GM19372 (cell line): ENCODE results near the gene CAMSAP2.

Source experiments
- ATAC-seq: cut with Tn5 transposase; IDR thresholded peaks from one replicate; pipeline ENCODE4 v1.9.1; 2021; ENCODE audit warnings: mild to moderate bottlenecking, low read depth, moderate library complexity; ENCODE audit not compliant: unreplicated experiment

CAMSAP2 gene

GRCh38 chr1:200873671-200874397 lies 135.1 kb downstream of the CAMSAP2 start:
- no peak for ATAC-seq

- no peak for ATAC-seq
These were observed 136.0 kb downstream of the CAMSAP2 start for GRCh38 chr1:200874694-200875093.

GRCh38 chr1:200875416-200875815 lies 136.7 kb downstream of the CAMSAP2 start:
- ATAC-seq, result no peak

GRCh38 chr1:200877010-200877409 lies 138.3 kb downstream of the CAMSAP2 start:
- ATAC-seq, result no peak

DNA sequence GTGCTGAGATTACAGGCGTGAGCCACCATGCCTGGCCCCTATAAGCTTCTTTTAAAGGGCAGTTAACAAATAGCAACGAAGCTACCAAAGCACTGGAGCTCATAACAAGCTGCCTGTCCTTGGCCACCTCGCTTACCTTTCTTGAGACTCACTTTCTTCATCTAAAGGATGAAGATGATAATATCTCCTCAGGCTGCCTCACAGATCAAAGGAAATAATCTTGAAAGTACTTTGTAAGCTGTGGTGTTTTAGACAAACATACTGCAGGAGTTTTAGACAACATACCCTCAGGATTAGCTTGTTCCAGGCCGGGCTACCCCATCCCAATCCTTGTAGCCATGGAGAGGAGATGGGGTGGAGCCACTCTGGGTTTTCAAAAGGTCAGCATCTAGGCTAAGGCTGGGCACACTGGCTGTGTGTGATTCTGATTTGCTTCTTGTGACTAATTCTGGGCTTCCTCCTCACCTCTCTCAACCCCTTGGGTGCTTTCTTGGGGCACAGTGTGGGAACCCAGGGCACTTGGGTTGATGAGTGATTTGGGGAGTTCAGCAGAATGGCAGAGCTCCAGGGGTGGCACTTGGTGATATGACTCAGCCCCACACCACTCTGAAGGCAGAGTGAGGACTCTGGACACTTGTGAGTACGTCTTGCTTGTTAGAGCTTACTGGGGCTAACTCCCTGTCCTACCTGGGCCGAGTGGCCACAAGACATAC lies 139.3 kb downstream of the CAMSAP2 start:
- ATAC-seq, result no peak

DNA sequence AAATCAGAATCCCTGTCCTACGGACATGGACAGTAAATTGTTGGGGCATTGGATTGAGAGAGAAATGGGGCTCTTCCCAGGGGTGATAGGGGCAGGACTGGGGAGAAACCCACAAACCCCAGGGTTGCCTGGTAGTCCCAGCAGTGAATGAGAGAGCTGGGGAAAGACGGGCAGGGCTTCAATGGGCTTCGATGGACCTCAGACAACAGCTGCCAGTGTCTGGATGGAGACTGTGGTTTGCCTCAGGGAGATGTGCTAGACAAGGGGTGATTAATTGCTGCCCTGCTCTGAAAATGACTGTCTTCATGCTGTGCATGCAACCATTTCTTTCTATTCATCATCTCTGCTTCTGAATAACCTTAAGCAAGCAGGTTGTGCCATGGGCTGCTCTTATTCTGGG lies 141.5 kb downstream of the CAMSAP2 start:
- no peak for ATAC-seq

DNA sequence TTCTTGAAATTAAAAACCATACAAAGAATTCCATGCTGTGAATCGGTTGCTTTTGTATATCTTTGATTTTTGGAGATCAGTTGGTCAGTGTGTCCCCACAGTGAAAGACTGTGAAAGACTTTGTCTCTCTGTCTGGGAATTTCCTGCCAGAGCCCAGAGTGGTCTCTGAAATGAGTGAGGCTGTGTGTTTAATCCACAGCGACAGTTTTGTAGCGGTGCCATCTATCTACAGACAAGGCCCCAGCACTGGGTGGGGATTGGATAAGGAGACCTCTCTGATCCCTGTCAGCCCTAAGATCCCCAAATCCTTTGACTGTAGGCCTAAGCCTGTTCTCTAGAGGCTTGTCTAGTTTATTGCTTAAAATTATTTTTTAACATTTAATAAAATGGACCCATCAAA lies 144.4 kb downstream of the CAMSAP2 start:
- ATAC-seq, result no peak

- ATAC-seq, result no peak
These were observed 147.1 kb downstream of the CAMSAP2 start for GRCh38 chr1:200885623-200886402.

- ATAC-seq, result no peak
These were observed 147.9 kb downstream of the CAMSAP2 start for GRCh38 chr1:200886594-200886993.

DNA sequence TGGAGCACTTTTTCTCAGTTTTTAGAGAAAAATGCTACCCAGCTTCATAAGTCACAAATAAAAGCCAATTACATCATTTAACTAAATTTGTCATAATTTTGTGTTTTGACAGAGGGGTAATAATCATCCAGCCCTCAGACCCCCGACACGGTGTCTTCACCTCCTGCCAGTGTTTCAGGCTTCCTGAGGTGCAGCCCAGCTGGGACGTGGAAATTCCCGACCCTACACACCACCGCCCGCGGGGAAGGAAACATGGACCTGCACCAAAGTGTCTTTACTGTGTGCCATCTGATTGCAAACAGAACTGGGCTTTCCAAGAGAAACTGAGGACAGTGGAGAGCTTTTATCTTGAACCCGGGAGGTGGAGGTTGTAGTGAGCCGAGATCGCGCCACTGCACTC lies 148.3 kb downstream of the CAMSAP2 start:
- ATAC-seq, result no peak

DNA sequence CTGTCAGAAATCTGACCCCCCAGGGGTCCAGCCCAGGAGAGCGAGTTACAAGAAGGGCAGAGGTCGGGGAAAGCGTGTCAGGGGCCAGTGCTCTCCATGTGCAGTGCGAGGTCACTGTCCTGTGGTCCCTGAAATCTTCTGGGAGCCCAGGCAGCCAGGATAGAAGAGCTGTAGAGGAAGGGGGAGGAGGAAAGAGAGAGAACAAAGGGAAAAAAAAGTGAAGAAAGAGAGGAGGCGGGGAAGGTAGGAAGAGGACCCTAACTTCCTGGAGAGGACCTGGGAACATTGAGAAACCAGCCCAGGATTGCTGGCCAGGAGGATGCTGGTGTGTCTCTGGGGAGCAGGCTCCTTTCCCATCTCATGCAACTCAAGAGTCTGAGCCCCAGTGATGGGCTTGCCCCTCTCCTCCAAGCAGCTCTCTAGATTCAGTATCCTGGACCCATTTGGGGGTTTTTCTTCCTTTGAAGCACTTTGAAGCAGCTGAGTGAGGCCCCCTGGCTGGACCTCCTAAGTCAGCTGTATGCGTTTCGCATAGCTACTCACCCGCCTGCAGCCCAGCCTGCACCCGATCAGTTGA lies 149.2 kb downstream of the CAMSAP2 start:
- no peak for ATAC-seq

- peak; percentile 88 for ATAC-seq
These were observed 149.7 kb downstream of the CAMSAP2 start for GRCh38 chr1:200888349-200888838.

DNA sequence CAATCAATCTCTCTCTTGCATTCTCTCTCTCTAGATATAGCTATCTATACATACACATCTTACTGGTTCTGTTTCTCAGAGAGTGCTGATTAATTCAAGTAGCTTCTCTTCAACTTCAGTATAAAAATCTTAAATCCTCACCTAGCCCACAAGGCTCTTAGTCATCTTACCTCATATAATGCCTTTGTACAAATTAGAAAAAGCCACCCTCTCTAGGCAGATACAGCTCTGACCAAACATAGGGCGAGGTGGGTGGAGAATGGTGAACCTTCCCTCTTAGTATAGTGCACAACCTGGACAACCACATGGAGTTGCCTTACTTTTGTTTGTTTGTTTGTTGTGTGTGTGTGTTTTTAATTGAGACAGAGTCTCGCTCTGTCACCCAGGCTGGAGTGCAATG lies 150.9 kb downstream of the CAMSAP2 start:
- ATAC-seq, result no peak

- ATAC-seq, result no peak
These were observed 151.3 kb downstream of the CAMSAP2 start for GRCh38 chr1:200890027-200890426.

- no peak for ATAC-seq
These were observed 152.4 kb downstream of the CAMSAP2 start for GRCh38 chr1:200890818-200891773.

- ATAC-seq, result no peak
These were observed 153.1 kb downstream of the CAMSAP2 start for GRCh38 chr1:200891774-200892157.

DNA sequence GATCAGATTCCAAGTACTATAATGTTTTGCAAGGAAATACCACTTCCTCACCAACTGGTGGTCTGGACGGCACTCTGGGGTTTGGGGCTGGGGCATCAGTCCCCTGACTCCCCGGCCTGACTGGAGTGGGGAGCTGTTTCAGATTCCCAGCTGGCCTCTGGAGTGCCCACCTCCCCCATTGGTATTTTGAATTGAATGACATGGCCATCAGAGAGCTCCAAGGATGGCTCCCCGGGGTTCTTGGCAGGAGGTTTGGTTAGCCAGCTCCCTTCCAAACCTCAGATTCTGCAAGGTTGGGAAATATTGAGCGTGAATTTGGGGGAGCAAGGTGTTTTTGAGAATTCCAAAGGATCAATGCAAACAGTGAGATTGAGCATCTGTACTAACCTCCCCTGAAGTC lies 153.9 kb downstream of the CAMSAP2 start:
- no peak for ATAC-seq

DNA sequence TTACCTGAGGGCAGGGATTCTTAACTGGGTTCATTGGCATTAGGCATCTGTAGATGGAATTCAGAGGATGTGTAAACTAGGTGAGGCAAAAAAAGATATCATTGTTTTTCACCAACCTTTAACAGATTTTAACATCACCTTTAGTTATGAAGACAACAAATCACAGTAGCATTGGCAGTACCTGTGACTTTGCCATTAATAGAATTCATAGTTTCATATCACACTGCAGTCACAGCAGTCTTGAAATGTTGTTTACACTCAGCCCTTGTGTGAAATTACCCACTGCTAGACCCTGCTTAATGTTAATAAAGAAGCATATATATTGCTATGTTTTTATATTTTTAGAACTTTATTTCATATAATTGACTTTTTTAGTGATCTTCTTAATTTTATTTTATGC lies 154.3 kb downstream of the CAMSAP2 start:
- no peak for ATAC-seq

DNA sequence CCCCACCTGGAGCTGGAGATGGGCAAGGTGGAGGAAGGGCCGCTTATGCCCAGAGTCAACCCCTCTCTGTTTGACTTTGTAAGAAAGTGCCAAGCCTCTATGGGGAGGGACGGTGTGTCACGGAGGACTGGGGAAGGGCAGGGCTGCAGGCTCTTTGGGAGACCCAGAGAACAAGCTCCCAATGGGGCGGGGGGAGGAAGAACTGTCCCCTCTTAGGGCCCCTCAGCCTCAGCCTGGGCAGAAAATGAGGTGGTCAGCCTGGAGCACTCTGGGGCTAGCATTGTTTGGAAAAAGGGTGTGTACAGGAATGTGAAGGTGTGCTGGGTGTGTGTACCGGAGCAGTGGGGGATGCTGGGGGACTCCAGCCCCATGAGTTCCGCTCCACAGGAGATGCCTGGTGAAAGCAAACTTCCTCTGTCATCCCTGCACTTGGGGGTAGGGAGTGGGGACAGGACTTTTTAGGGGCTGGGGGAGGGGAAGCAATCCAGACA lies 154.8 kb downstream of the CAMSAP2 start:
- ATAC-seq, result no peak
